GM19239 (cell line): Measurements from ENCODE around the gene TTF1.

Experiments
- DNase-seq: peaks from one replicate; pipeline ENCODE4 v3.0.0; 2011; ENCODE audit warnings: low spot score; ENCODE audit not compliant: insufficient read length
- FAIRE-seq: peaks from 2 replicates; lab custom pipeline; 2011; peaks lifted over from hg19 to GRCh38; lab: Jason Lieb, UNC

The TTF1 gene

GRCh38 chr9:132370592-132370991 is 36.0 kb downstream of the TTF1 start:
- FAIRE-seq (no peak), DNase-seq (no peak)

GRCh38 chr9:132369421-132369820 is 37.2 kb downstream of the TTF1 start:
- FAIRE-seq = no peak
- no peak for DNase-seq

- FAIRE-seq (no peak), DNase-seq (no peak)
Measured at GRCh38 chr9:132367613-132368313, 38.9 kb downstream of the TTF1 start.

GRCh38 chr9:132366481-132366880 is 40.2 kb downstream of the TTF1 start:
- no peak for FAIRE-seq
- DNase-seq = no peak

GRCh38 chr9:132365986-132366385 is 40.7 kb downstream of the TTF1 start:
- FAIRE-seq = no peak

GRCh38 chr9:132364068-132364467 is 42.6 kb downstream of the TTF1 start:
- no peak for DNase-seq
- no peak for FAIRE-seq

More at GRCh38 chr9:132365986-132366385, 40.7 kb downstream of the TTF1 start:
- no peak for DNase-seq

- DNase-seq (no peak), FAIRE-seq (no peak)
Measured at GRCh38 chr9:132357764-132358163, 48.9 kb downstream of the TTF1 start.

GRCh38 chr9:132356324-132356924 is 50.2 kb downstream of the TTF1 start:
- DNase-seq (no peak), FAIRE-seq (no peak)

GRCh38 chr9:132354637-132355355 is 51.8 kb downstream of the TTF1 start, which contains the start of gene SETX:
TSS of gene SETX (minus strand) at chr9:132354986. CDS start at chr9:132349428, 5,558 bp downstream.
- FAIRE-seq (peak; percentile 47), DNase-seq (peak; percentile 95)

- DNase-seq (no peak), FAIRE-seq (no peak)
Measured at GRCh38 chr9:132351404-132352045, 55.1 kb downstream of the TTF1 start.

- FAIRE-seq (peak; percentile 95), DNase-seq (peak; percentile 37)
Measured at GRCh38 chr9:132350861-132351315, 55.8 kb downstream of the TTF1 start.

- FAIRE-seq (no peak), DNase-seq (no peak)
Measured at GRCh38 chr9:132348676-132349075, 58.0 kb downstream of the TTF1 start.

- FAIRE-seq (no peak), DNase-seq (no peak)
Measured at GRCh38 chr9:132346177-132346576, 60.5 kb downstream of the TTF1 start.

GRCh38 chr9:132341177-132341840 is 65.3 kb downstream of the TTF1 start:
- no peak for DNase-seq
- FAIRE-seq = no peak

GRCh38 chr9:132334364-132334763 is 72.3 kb downstream of the TTF1 start:
- FAIRE-seq (no peak), DNase-seq (no peak)

- FAIRE-seq (no peak), DNase-seq (no peak)
Measured at GRCh38 chr9:132333556-132333955, 73.1 kb downstream of the TTF1 start.

- FAIRE-seq = peak; percentile 11
- DNase-seq = no peak
Measured at GRCh38 chr9:132328580-132328979, 78.1 kb downstream of the TTF1 start.

- FAIRE-seq (no peak), DNase-seq (no peak)
Measured at GRCh38 chr9:132327537-132327936, 79.1 kb downstream of the TTF1 start.
